Colonic mucosa (tissue), 4 donors: ENCODE measurements around the gene AP3B1. TPM values are rescaled to one million over a fixed set of nuclear protein-coding genes. Genes with fewer than 3 reads are reported as not detected.

Experiments used
- DNase-seq: peaks from one replicate; pipeline ENCODE4 v3.0.0-alpha.2; 2020
- H3K27ac ChIP-seq: fragments of 200-600 bp; one replicate; pipeline ENCODE4 v1.8.0; 2021
- H3K27me3 ChIP-seq: fragments of 200-600 bp; one replicate; pipeline ENCODE4 v1.8.0; 2021
- H3K36me3 ChIP-seq: fragments of 200-600 bp; one replicate; pipeline ENCODE4 v1.8.0; 2021
- H3K4me1 ChIP-seq: fragments of 200-600 bp; one replicate; pipeline ENCODE4 v1.8.0; 2021; ENCODE audit warnings: mild to moderate bottlenecking
- H3K4me3 ChIP-seq: fragments of 200-600 bp; one replicate; pipeline ENCODE4 v1.8.0; 2021
- H3K9ac ChIP-seq, 2 donors: one replicate each; pipeline ENCODE4 v1.7.0; 2013; ENCODE audit warnings: control low read depth in 2 of 2, low read depth in 2 of 2, low read length in 2 of 2
- H3K9me3 ChIP-seq: fragments of 200-600 bp; one replicate; pipeline ENCODE4 v1.8.0; 2021
- CTCF ChIP-seq: fragments of 200-600 bp; IDR thresholded peaks from one replicate; pipeline ENCODE4 v1.8.0; 2022; ENCODE audit warnings: antibody characterized with exemption, mild to moderate bottlenecking
- intact Hi-C: fragments of 100-400 bp; cut with DNase I; formaldehyde crosslinking; loops from one replicate; pipeline ENCODE4 v1.14.1; 2022
- total RNA-seq, 2 donors: library from RNA; stranded (reverse); fragmentation: NEBNext Ultra II Directional in 1 of 2; extraction: Animal tissue kit (Norgen Biotek cat#: 25700) in 1 of 2; gene quantifications; one replicate each; pipeline ENCODE4 v1.2.1, GENCODE V29; 2021
- donor health status: healthy.
- donor health status: DM: no; HTN: no; CAD: no.
- donor health status: DM: no; HTN: no; CAD: no.

The AP3B1 gene
- total RNA-seq, 2 donors from 2014 or later, result 53.3 to 62.6 TPM

- H3K4me3 ChIP-seq, result no peak overlapping the region
- no peak overlapping the region for H3K9ac ChIP-seq
- intact Hi-C loops, result no loop called here
- no peaks in the 10 kb centered on the region for H3K36me3 ChIP-seq
- no peak for TF ChIP-seq CTCF
- peaks cover 5% of the 10 kb centered on the region for H3K4me1 ChIP-seq
- no peaks in the 10 kb centered on the region for H3K9me3 ChIP-seq
- H3K27me3 ChIP-seq, result peaks cover 39% of the 10 kb centered on the region
- no peak overlapping the region for H3K27ac ChIP-seq
- no peak for DNase-seq
These were observed 322.6 kb downstream of the AP3B1 start for GRCh38 chr5:77971776-77972468.

GRCh38 chr5:77970891-77971290 lies 323.6 kb downstream of the AP3B1 start:
- H3K27me3 ChIP-seq, result peaks cover 39% of the 10 kb centered on the region

GRCh38 chr5:77963795-77964194 lies 330.7 kb downstream of the AP3B1 start:
- Histone ChIP-seq H3K4me1 (no peaks in the 10 kb centered on the region), H3K9ac (no peak overlapping the region), H3K9me3 (no peaks in the 10 kb centered on the region), H3K36me3 (no peaks in the 10 kb centered on the region), H3K27ac (no peak overlapping the region), H3K4me3 (no peak overlapping the region), H3K27me3 (peaks cover 5% of the 10 kb centered on the region)
- DNase-seq, result no peak
- TF ChIP-seq CTCF, result no peak
- intact Hi-C loops, result no loop called here

More at GRCh38 chr5:77970891-77971290, 323.6 kb downstream of the AP3B1 start:
- Histone ChIP-seq H3K4me3 (no peak overlapping the region), H3K36me3 (no peaks in the 10 kb centered on the region), H3K9me3 (no peaks in the 10 kb centered on the region), H3K27ac (no peak overlapping the region), H3K9ac (no peak overlapping the region), H3K4me1 (peaks cover 5% of the 10 kb centered on the region)
- DNase-seq, result no peak
- intact Hi-C loops, result no loop called here
- TF ChIP-seq CTCF, result no peak

- Histone ChIP-seq H3K27ac (no peak overlapping the region), H3K27me3 (peaks cover 15% of the 10 kb centered on the region), H3K36me3 (no peaks in the 10 kb centered on the region), H3K9ac (no peak overlapping the region), H3K9me3 (no peaks in the 10 kb centered on the region), H3K4me1 (no peaks in the 10 kb centered on the region), H3K4me3 (no peak overlapping the region)
- DNase-seq, result no peak
- TF ChIP-seq CTCF, result no peak
- intact Hi-C loops, result no loop called here
These were observed 333.6 kb downstream of the AP3B1 start for GRCh38 chr5:77960863-77961396.

- peaks cover 15% of the 10 kb centered on the region for H3K27me3 ChIP-seq
- no peak for TF ChIP-seq CTCF
- intact Hi-C loops, result no loop called here
These were observed 334.2 kb downstream of the AP3B1 start for GRCh38 chr5:77960305-77960704.

More at GRCh38 chr5:77960305-77960704, 334.2 kb downstream of the AP3B1 start:
- no peaks in the 10 kb centered on the region for H3K9me3 ChIP-seq
- no peak overlapping the region for H3K27ac ChIP-seq
- H3K36me3 ChIP-seq, result no peaks in the 10 kb centered on the region
- no peak overlapping the region for H3K4me3 ChIP-seq
- no peak overlapping the region for H3K9ac ChIP-seq
- H3K4me1 ChIP-seq, result no peaks in the 10 kb centered on the region
- no peak for DNase-seq
